Endothelial cell of umbilical vein (primary cell): ENCODE measurements around the gene MTREX. TPM values are rescaled to one million over a fixed set of nuclear protein-coding genes. Genes with fewer than 3 reads are reported as not detected.

Experiments
- BruUV-seq: library from RNA; stranded (reverse); fragments of 400-500 nt; replicated peaks from 2 replicates; lab custom pipeline; 2021; lab: Mats Ljungman, UMichigan
- CTCF ChIA-PET: fragments of 300-600, 350-600 bp; sonication (Branson Sonifier 250); formaldehyde crosslinking; loops from one replicate; lab custom pipeline; 2021; ENCODE audit warnings: antibody characterized with exemption, inconsistent platforms; lab: Charles Lee
- POLR2A ChIA-PET: fragments of 300-600, 350-600 bp; sonication (Branson Sonifier 250); formaldehyde crosslinking; loops from one replicate; lab custom pipeline; 2021; ENCODE audit warnings: antibody characterized with exemption, inconsistent platforms; lab: Charles Lee
- DNase-seq: peaks from one replicate; pipeline ENCODE4 v3.0.0-alpha.2; 2011; ENCODE audit warnings: low read depth, low spot score
- FAIRE-seq: peaks from 2 replicates; lab custom pipeline; 2011; peaks lifted over from hg19 to GRCh38; lab: Jason Lieb, UNC
- H2AFZ ChIP-seq: 2 replicates; pipeline ENCODE4 v1.6.0; 2012; ENCODE audit warnings: low read depth, low read length, control low read depth, inconsistent platforms
- H3K27ac ChIP-seq: 2 replicates; pipeline ENCODE4 v1.5.1; 2011; ENCODE audit warnings: low read depth, mild to moderate bottlenecking, control low read depth, low read length, moderate library complexity; ENCODE audit not compliant: insufficient read depth
- H3K27me3 ChIP-seq, 2 experiments: 2 replicates each; pipeline versions ENCODE4 v1.6.0 to v1.6.1; 2011; ENCODE audit warnings: low read length in 2 of 2, mixed read lengths in 1 of 2; ENCODE audit not compliant: control insufficient read depth in 2 of 2, insufficient read depth in 2 of 2
- H3K36me3 ChIP-seq, 2 experiments: 2 replicates in 1 of 2; 3 replicates in 1 of 2; pipeline ENCODE4 v1.5.1; 2011; ENCODE audit warnings: low read length in 2 of 2, mild to moderate bottlenecking in 1 of 2, moderate library complexity in 1 of 2; ENCODE audit not compliant: control insufficient read depth in 2 of 2, insufficient read depth in 2 of 2; ENCODE audit errors: extremely low read depth in 1 of 2
- H3K4me1 ChIP-seq: 3 replicates; pipeline ENCODE4 v1.5.1; 2011; ENCODE audit warnings: mild to moderate bottlenecking, low read length; ENCODE audit not compliant: control insufficient read depth, insufficient read depth; ENCODE audit errors: extremely low read depth
- H3K4me2 ChIP-seq: 2 replicates; pipeline ENCODE4 v1.6.1; 2011; ENCODE audit warnings: low read length, control low read depth, mixed read lengths; ENCODE audit not compliant: insufficient read depth
- H3K4me3 ChIP-seq, 3 experiments: fragments of 200-600 bp in 1 of 3; sonication (generic), shearing (Covaris generic) in 1 of 3; replicated peaks in 1 of 3; 2 replicates each; pipeline ENCODE4 v1.5.1; 2011 to 2016; ENCODE audit warnings: control low read depth in 3 of 3, low read length in 3 of 3, mild to moderate bottlenecking in 2 of 3, inconsistent platforms in 1 of 3, low read depth in 1 of 3, moderate library complexity in 1 of 3; ENCODE audit not compliant: insufficient read depth in 1 of 3
- H3K79me2 ChIP-seq: 2 replicates; pipeline ENCODE4 v1.6.0; 2012; ENCODE audit warnings: low read length, inconsistent platforms; ENCODE audit not compliant: control insufficient read depth, insufficient read depth
- H3K9ac ChIP-seq: replicated peaks from 2 replicates; pipeline ENCODE3; 2011; ENCODE audit warnings: low read length, control low read depth; ENCODE audit not compliant: insufficient read depth; ENCODE audit errors: extremely low read depth
- H3K9me1 ChIP-seq: replicated peaks from 3 replicates; pipeline ENCODE4 v1.6.0; 2011; ENCODE audit warnings: mild to moderate bottlenecking, low read length; ENCODE audit not compliant: control insufficient read depth, insufficient read depth; ENCODE audit errors: extremely low read depth
- H3K9me3 ChIP-seq: replicated peaks from 2 replicates; pipeline ENCODE4 v1.5.1; 2012; ENCODE audit warnings: low read length, inconsistent platforms; ENCODE audit not compliant: control insufficient read depth, insufficient read depth
- H4K20me1 ChIP-seq: replicated peaks from 2 replicates; pipeline ENCODE3; 2011; ENCODE audit warnings: mild to moderate bottlenecking, low read length; ENCODE audit not compliant: control insufficient read depth, insufficient read depth; ENCODE audit errors: extremely low read depth
- CTCF ChIP-seq, 2 donors: IDR thresholded peaks; 1 replicate in 1 of 2; 2 replicates in 1 of 2; pipeline ENCODE4 v1.5.1; 2011; ENCODE audit warnings: low read length in 2 of 2, mild to moderate bottlenecking in 2 of 2, moderate library complexity in 2 of 2, control low read depth in 1 of 2, inconsistent platforms in 1 of 2, low read depth in 1 of 2; ENCODE audit not compliant: insufficient read depth in 1 of 2; ENCODE audit errors: extremely low read depth in 1 of 2
- EZH2 ChIP-seq: IDR thresholded peaks from 2 replicates; pipeline ENCODE4 v1.6.1; 2012; ENCODE audit warnings: borderline replicate concordance, low read depth, mild to moderate bottlenecking, moderate library complexity, low read length, inconsistent platforms; ENCODE audit not compliant: severe bottlenecking
- FOS ChIP-seq: IDR thresholded peaks from 2 replicates; pipeline ENCODE4 v1.6.1; 2011; ENCODE audit warnings: mild to moderate bottlenecking, low read length, moderate library complexity, borderline replicate concordance; ENCODE audit not compliant: insufficient read depth
- GATA2 ChIP-seq: IDR thresholded peaks from 2 replicates; pipeline ENCODE4 v1.7.0; 2011; ENCODE audit warnings: low read depth, mild to moderate bottlenecking, moderate library complexity, mixed read lengths, low read length; ENCODE audit not compliant: insufficient read length, insufficient read depth
- JUN ChIP-seq: IDR thresholded peaks from 2 replicates; pipeline ENCODE4 v1.6.1; 2011; ENCODE audit warnings: borderline replicate concordance, low read depth; ENCODE audit not compliant: insufficient read length, insufficient read depth
- MAX ChIP-seq: IDR thresholded peaks from 2 replicates; pipeline ENCODE4 v1.6.1; 2011; ENCODE audit not compliant: insufficient read depth, insufficient read length
- MYC ChIP-seq: IDR thresholded peaks from one replicate; pipeline ENCODE4 v1.6.1; 2011; ENCODE audit warnings: mild to moderate bottlenecking, low read depth, low read length
- POLR2A ChIP-seq: IDR thresholded peaks from 2 replicates; pipeline ENCODE4 v1.6.1; 2012; ENCODE audit warnings: low read depth, mild to moderate bottlenecking, control low read depth, low read length
- POLR2AphosphoS5 ChIP-seq: IDR thresholded peaks from 2 replicates; pipeline ENCODE4 v1.6.1; 2012; ENCODE audit warnings: low read depth, mild to moderate bottlenecking, control low read depth, low read length, moderate library complexity; ENCODE audit not compliant: insufficient read depth
- dilution Hi-C: fragments of 300-500 bp; cut with MboI; formaldehyde crosslinking; loops from one replicate; pipeline ENCODE4 v1.15.0; 2019; ENCODE audit warnings: low sequenced_read_pairs; ENCODE audit not compliant: extremely low pct_ligation_motif_present
- intact Hi-C: fragments of 100-400 bp; cut with micrococcal nuclease; formaldehyde crosslinking; loops from one replicate; pipeline ENCODE4 v1.10.0; 2022
- polyA plus RNA-seq, 4 experiments: library from polyadenylated mRNA; depleted of rRNA in 3 of 4; stranded (reverse) in 3 of 4; unstranded in 1 of 4; fragments of >200 nt; gene quantifications; 2 replicates each; pipeline versions ENCODE4 v1.2.1 to v1.2.3, GENCODE V29; 2011 to 2012; ENCODE audit warnings: missing spikeins in 1 of 4
- total RNA-seq: library from RNA; stranded (reverse); gene quantifications from 2 replicates; pipeline ENCODE4 v1.2.3, GENCODE V29; 2021

Gene MTREX
- total and polyA plus RNA-seq, 2 donors (not counting 3 experiments of a cell fraction or from before 2014, with no cell fraction given) = 9.8 to 76.3 TPM

GRCh38 chr5:55440188-55440646 is 132.4 kb downstream of the MTREX start:
- Histone ChIP-seq H3K4me2 (no peak overlapping the region), H3K27me3 (no peaks in the 10 kb centered on the region), H3K36me3 (peaks cover 0 to 3% of the 10 kb centered on the region in 2 experiments), H3K79me2 (no peaks in the 10 kb centered on the region), H4K20me1 (no peaks in the 10 kb centered on the region), H3K9me1 (no peaks in the 10 kb centered on the region), H3K4me3 (no peak overlapping the region), H3K27ac (no peak overlapping the region), H2AFZ (no peak overlapping the region), H3K4me1 (peaks cover 17% of the 10 kb centered on the region), H3K9me3 (no peaks in the 10 kb centered on the region), H3K9ac (no peak overlapping the region)
- intact Hi-C loops (no loop called here), dilution Hi-C loops (no loop called here)
- BruUV-seq = no TSS peak
- ChIA-PET POLR2A (no interaction called here), CTCF (interaction anchor here (1.6 kb wide), 1 partner anchor 9 kb away, joined by 4 read pairs; no protein-coding TSS in a partner anchor)
- TF ChIP-seq CTCF (IDR thresholded peaks at IDR 0.05; ENCODE audit: extremely low read depth in 1 of 2, insufficient read depth in 1 of 2, low read depth in 1 of 2, low read length in 2 of 2) (no peak), GATA2 (no peak), EZH2 (no peak), MAX (no peak), JUN (no peak), POLR2A (no peak), MYC (no peak), FOS (no peak), POLR2AphosphoS5 (no peak)
- FAIRE-seq (no peak), DNase-seq (no peak)
